ENCODE measurements around the gene LPP. TPM values are rescaled to one million over a fixed set of nuclear protein-coding genes. Genes with fewer than 3 reads are reported as not detected.

LPP gene
- total RNA-seq, 1 donor from 2014 or later = 1,791 TPM

DNA sequence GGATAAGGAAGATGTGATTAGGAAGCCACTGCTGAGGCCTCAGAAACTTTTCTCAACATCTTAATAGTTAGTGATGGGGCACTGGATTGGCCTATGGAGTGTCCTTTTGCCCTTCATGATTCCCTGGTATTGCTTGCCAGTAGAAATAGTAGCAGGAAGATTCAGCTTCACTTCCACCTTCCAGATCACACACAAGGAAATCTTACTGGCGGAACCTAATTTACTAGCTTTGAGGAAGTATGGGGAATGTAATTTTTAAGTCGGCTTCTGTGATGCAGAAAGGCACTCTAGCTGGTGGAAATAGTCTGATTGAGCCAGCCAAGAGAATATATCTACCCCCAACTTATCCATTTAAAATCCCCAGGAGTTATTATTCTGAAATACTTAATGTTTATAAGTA is 46.5 kb downstream of the LPP start:
- Histone ChIP-seq H3K36me3 (no peaks in the 10 kb centered on the region), H3K27ac (peak overlapping the region; percentile 21 to 23), H3K4me1 (peaks cover 0 to 40% of the 10 kb centered on the region in 2 donors), H3K9me3 (no peaks in the 10 kb centered on the region), H3K27me3 (no peaks in the 10 kb centered on the region), H3K4me3 (no peak overlapping the region)
- intact Hi-C loops (cut with DNase I) = no loop called here
- DNase-seq (ENCODE audit: low spot score in 2 of 2) = no peak
- TF ChIP-seq CTCF (IDR thresholded peaks at IDR 0.05) = no peak

DNA sequence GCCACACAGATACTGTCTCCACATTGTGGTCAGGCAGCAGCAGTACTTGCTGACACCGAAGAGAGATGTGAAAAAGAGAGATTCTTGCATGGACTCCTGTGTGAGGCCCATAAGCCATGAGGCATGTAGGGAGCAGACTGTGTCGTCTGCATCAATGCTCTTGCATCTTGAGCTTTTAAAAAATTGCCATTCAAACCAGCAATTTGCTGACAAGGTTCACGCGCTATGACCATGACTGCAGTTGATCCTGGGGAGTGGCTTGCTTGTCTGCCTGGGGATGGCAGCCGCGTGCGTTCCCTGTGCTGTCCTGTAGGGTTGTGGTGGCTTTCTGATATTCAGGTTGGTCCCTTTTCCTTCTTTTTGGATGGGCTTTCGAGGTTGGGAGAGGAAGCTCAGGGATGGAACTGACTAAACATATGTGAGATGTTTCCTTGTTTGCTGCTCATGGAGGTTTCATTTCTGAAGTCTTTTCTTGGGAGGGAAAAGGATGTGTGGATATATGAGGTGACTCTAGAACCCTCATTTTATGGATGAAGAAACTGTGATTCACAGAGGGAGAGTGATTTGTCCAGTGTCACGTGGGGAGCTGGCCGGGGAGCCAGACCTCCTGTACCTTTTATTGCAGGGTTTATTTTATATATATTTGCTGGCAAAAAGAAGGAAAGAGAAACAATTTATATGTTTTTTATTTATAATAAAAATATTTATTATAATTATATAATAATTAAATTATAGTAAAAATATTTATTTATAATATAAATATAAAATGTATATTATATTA is 48.6 kb downstream of the LPP start:
- peak overlapping the region; percentile 3 to 20 for H3K27ac ChIP-seq
- H3K36me3 ChIP-seq = no peaks in the 10 kb centered on the region

DNA sequence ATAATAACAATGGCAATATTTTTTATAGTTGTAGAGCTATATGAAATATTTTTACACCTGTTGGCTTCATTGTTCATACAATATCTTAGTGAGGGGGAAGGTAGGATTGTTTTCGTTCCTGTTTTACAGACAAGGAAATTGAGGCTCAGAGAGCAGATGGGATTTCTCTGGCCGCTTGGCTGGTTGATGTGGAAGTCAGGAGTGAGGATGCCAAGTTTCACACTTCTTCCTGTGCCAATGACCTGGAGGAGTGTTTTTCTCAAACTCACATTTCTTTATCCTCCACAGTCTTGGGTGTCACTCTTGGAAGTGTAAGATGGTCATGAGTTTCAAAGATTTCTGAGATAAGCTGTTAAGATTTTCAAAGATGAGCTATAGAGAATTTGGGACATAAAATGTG is 50.6 kb downstream of the LPP start:
- TF ChIP-seq CTCF (IDR thresholded peaks at IDR 0.05) = no peak
- intact Hi-C loops (cut with DNase I) = loop anchor here (2.0 kb wide), 1 partner anchor 14 kb away; no protein-coding TSS in a partner anchor
- Histone ChIP-seq H3K36me3 (no peaks in the 10 kb centered on the region), H3K4me1 (peaks cover 11 to 46% of the 10 kb centered on the region in 2 donors), H3K27ac (no peak overlapping the region), H3K4me3 (no peak overlapping the region), H3K27me3 (no peaks in the 10 kb centered on the region), H3K9me3 (no peaks in the 10 kb centered on the region)
- DNase-seq (ENCODE audit: low spot score in 2 of 2) = no peak

More for the DNA sequence above, 48.6 kb downstream of the LPP start:
- Histone ChIP-seq H3K4me1 (peaks cover 0 to 39% of the 10 kb centered on the region in 2 donors), H3K9me3 (no peaks in the 10 kb centered on the region), H3K4me3 (no peak overlapping the region), H3K27me3 (no peaks in the 10 kb centered on the region)
- intact Hi-C loops (cut with DNase I) = no loop called here
- peak in 1 of 3 experiments; percentile 13 for TF ChIP-seq CTCF (IDR thresholded peaks at IDR 0.05)
- DNase-seq (ENCODE audit: low spot score in 2 of 2) = no peak

DNA sequence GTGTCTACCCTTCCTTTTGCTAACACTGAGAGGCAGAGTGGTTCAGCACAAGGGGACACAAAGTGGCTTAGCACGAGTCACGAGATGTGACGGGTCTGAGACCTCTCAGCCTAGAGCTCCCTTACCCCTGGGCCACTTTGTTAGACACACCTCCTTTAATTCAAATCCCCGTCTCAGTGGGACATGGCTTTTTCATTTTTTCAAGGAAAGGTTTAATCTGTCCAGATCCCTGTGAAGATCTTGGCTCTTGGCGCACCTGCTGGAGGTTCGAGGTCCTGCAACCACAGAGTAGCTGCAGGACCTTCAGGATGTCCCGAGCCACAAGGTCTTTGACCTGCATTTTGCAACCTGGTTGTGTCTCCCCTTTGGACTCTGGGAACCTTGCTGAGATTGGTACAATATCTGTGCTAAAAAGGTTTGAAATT is 52.0 kb downstream of the LPP start:
- Histone ChIP-seq H3K27ac (peak overlapping the region; percentile 7 to 96), H3K9me3 (no peaks in the 10 kb centered on the region), H3K4me3 (no peak overlapping the region), H3K36me3 (no peaks in the 10 kb centered on the region), H3K4me1 (peaks cover 11 to 53% of the 10 kb centered on the region in 2 donors), H3K27me3 (no peaks in the 10 kb centered on the region)
- DNase-seq (ENCODE audit: low spot score in 2 of 2) = no peak
- intact Hi-C loops (cut with DNase I) = loop anchor here (2.0 kb wide), 1 partner anchor 15 kb away; no protein-coding TSS in a partner anchor
- TF ChIP-seq CTCF (IDR thresholded peaks at IDR 0.05) = peak in 2 of 3 experiments; percentile 20 to 27

DNA sequence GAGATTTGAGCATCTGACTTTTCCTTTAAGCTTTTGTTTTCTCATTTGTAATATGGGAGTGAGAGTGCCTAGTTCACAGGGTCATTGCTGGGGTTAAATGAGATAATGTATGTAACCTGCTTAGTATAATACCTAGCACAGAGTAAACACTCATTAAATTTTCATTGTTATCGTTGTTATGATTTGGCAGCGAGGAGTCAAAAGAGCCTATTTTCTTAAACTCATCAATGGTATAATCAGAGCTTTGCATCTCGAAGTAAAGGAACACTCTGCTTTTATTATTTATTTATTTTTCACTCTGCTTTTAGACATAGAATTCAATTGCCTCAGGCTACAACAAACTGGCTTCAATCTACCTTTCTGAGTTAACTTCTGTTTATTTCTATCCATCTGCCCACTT is 52.8 kb downstream of the LPP start:
- no peak for DNase-seq (ENCODE audit: low spot score in 2 of 2)
- H3K4me1 ChIP-seq = peaks cover 14 to 60% of the 10 kb centered on the region in 2 donors
- H3K27me3 ChIP-seq = no peaks in the 10 kb centered on the region
- H3K27ac ChIP-seq = peak overlapping the region; percentile 7 to 96
- H3K9me3 ChIP-seq = no peaks in the 10 kb centered on the region
- no peak for TF ChIP-seq CTCF (IDR thresholded peaks at IDR 0.05)
- H3K4me3 ChIP-seq = no peak overlapping the region
- no peaks in the 10 kb centered on the region for H3K36me3 ChIP-seq
- intact Hi-C loops (cut with DNase I) = no loop called here
